Activated T-cell treated with anti-CD3 and anti-CD28 coated beads, Interleukin-2, amount 50 U/mL, for 24 hours (primary cell): ENCODE results near the gene MINDY4B.

ENCODE experiments used
- DNase-seq: peaks from one replicate; pipeline ENCODE4 v3.0.0-alpha.2; 2020
- H3K27ac Mint-ChIP-seq: 2 replicates; pipeline ENCODE4 v1.8.0; 2020; ENCODE audit warnings: mild to moderate bottlenecking, mixed read lengths
- H3K27me3 Mint-ChIP-seq: 2 replicates; pipeline ENCODE4 v1.8.0; 2020; ENCODE audit warnings: mixed read lengths
- H3K36me3 Mint-ChIP-seq: 2 replicates; pipeline ENCODE4 v1.8.0; 2020; ENCODE audit warnings: low read depth, mixed read lengths
- H3K4me1 Mint-ChIP-seq: 2 replicates; pipeline ENCODE4 v1.8.0; 2020; ENCODE audit warnings: low read depth, mixed read lengths
- H3K4me3 Mint-ChIP-seq: 2 replicates; pipeline ENCODE4 v1.8.0; 2020; ENCODE audit warnings: mild to moderate bottlenecking, moderate library complexity, mixed read lengths
- H3K9me3 Mint-ChIP-seq: 2 replicates; pipeline ENCODE4 v1.8.0; 2020; ENCODE audit warnings: mixed read lengths

The MINDY4B gene

DNA sequence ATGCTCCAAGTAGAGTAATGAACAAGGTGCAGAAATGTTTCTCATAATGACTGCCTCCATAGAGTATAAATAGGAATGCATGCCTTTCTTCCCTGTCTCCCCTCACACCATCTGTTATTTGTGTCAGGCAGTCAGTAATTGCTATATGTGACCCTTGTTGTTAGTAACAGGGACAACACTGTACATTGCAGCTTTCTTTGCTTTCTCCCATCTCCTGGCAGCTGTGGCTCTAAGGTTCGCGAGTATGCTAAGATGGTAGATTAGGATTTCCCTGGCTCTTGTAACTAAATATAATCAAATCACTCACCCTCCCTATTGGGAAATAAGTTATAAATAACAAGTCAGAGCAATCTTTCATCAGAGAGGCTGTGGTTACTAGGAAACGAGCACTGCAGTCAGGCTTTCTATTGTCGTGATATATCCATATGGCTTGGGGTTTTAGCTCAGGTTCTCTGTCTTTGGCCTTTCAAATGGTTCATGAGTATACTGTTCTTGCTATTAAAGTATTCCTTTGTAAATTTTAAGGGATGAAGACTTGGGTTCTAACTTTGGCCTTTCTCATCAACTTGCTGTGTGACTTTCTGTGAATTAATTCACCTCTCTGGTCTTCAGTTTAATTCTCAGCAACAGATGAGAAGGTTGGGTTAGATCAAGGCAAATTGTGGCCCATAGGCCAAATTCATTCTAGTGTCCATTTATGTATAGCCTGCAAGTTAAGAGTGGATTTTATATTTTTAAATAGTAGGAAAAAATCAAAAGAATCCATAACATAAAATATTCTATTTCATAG, 8.1 kb upstream of the MINDY4B start:
- no peak for DNase-seq

GRCh38 chr3:150912501-150912900, 7.3 kb upstream of the MINDY4B start:
- no peak overlapping the region for H3K27ac Mint-ChIP-seq
- H3K9me3 Mint-ChIP-seq: no peaks in the 10 kb centered on the region
- H3K27me3 Mint-ChIP-seq: peaks cover 26% of the 10 kb centered on the region
- no peaks in the 10 kb centered on the region for H3K36me3 Mint-ChIP-seq
- no peak overlapping the region for H3K4me3 Mint-ChIP-seq
- H3K4me1 Mint-ChIP-seq: no peaks in the 10 kb centered on the region
- no peak for DNase-seq

More for the DNA sequence above, 8.1 kb upstream of the MINDY4B start:
- Mint-ChIP-seq H3K27ac (no peak overlapping the region), H3K4me3 (no peak overlapping the region), H3K27me3 (peaks cover 18% of the 10 kb centered on the region), H3K9me3 (no peaks in the 10 kb centered on the region), H3K36me3 (no peaks in the 10 kb centered on the region), H3K4me1 (no peaks in the 10 kb centered on the region)

DNA sequence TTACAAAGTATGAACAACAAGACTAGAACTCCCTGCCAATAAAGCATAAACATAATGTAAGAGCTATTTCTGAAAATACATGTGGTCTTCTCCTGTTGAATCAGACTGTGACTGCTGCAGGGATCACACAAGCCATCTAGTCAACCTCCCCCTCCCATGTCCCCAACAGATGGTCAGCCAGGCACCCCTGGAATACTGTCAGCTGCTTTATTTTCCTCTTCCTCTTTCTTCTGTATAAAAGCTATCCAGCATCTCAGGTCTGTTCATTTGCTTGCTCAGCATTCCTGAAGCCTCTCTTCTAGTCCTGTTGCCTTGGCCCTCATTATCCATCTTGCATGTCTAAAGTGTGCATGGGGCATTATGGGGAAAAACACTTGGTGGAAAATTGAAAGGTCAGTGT, 6.5 kb upstream of the MINDY4B start:
- Mint-ChIP-seq H3K4me1 (no peaks in the 10 kb centered on the region), H3K36me3 (no peaks in the 10 kb centered on the region), H3K4me3 (no peak overlapping the region), H3K27me3 (peaks cover 30% of the 10 kb centered on the region), H3K9me3 (no peaks in the 10 kb centered on the region), H3K27ac (no peak overlapping the region)
- no peak for DNase-seq

DNA sequence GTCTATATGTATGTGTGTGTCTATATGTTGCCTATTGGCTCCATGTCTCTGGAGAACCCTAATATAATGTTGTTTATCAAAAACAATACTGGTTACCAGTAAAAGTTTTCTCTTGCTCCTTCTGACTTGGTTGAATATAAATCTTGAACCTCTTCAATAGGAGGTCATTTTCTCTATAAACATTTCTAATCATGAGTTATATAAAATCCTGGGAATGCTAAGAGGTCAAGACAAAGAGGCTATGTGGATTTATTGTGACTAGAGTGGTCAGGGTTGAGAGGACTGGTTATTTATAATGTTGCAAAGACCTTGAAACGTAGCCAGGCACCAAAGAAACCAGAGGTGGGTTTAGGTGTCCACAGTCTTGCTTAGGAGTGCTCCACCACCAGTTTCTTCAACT, 1.2 kb upstream of the MINDY4B start:
- peaks cover 49% of the 10 kb centered on the region for H3K27me3 Mint-ChIP-seq
- H3K36me3 Mint-ChIP-seq: no peaks in the 10 kb centered on the region
- no peaks in the 10 kb centered on the region for H3K9me3 Mint-ChIP-seq
- H3K27ac Mint-ChIP-seq: no peak overlapping the region
- no peaks in the 10 kb centered on the region for H3K4me1 Mint-ChIP-seq
- DNase-seq: no peak
- no peak overlapping the region for H3K4me3 Mint-ChIP-seq

DNA sequence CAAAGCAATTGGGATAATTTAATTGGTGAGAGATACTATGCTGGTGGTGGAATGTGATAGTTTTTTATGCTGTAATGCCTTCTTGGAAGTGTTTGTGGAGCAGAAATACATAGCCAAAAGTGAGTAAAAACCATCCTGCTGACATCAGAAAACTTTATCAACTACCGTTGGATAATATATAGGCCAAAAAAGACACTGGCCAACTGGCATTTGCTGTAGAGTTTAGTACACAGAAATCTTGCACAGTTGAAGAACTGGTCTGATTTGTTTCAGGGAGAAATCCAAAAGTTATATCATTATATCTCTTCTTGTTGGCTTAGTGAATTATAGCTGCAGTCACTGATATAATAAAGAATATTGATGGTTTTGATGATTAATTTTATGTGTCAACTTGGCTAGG, 507 bp upstream of the MINDY4B start:
- H3K36me3 Mint-ChIP-seq: no peaks in the 10 kb centered on the region
- DNase-seq: no peak
- H3K4me1 Mint-ChIP-seq: no peaks in the 10 kb centered on the region
- H3K27me3 Mint-ChIP-seq: peaks cover 44% of the 10 kb centered on the region
- no peak overlapping the region for H3K27ac Mint-ChIP-seq
- no peak overlapping the region for H3K4me3 Mint-ChIP-seq
- no peaks in the 10 kb centered on the region for H3K9me3 Mint-ChIP-seq

GRCh38 chr3:150902988-150903387, 2.3 kb downstream of the MINDY4B start:
- H3K9me3 Mint-ChIP-seq: no peaks in the 10 kb centered on the region
- no peaks in the 10 kb centered on the region for H3K36me3 Mint-ChIP-seq
- no peak overlapping the region for H3K27ac Mint-ChIP-seq
- no peak overlapping the region for H3K4me3 Mint-ChIP-seq
- DNase-seq: no peak
- no peaks in the 10 kb centered on the region for H3K4me1 Mint-ChIP-seq
- peaks cover 32% of the 10 kb centered on the region for H3K27me3 Mint-ChIP-seq

GRCh38 chr3:150901793-150902192, 3.4 kb downstream of the MINDY4B start:
- Mint-ChIP-seq H3K27me3 (peaks cover 24% of the 10 kb centered on the region), H3K27ac (no peak overlapping the region), H3K4me3 (no peak overlapping the region), H3K36me3 (no peaks in the 10 kb centered on the region), H3K4me1 (no peaks in the 10 kb centered on the region), H3K9me3 (no peaks in the 10 kb centered on the region)
- no peak for DNase-seq

GRCh38 chr3:150899141-150899540, 6.1 kb downstream of the MINDY4B start:
- no peak overlapping the region for H3K4me3 Mint-ChIP-seq
- no peak overlapping the region for H3K27ac Mint-ChIP-seq
- H3K4me1 Mint-ChIP-seq: no peaks in the 10 kb centered on the region
- no peak for DNase-seq
- no peaks in the 10 kb centered on the region for H3K9me3 Mint-ChIP-seq
- no peaks in the 10 kb centered on the region for H3K36me3 Mint-ChIP-seq
- peaks cover 18% of the 10 kb centered on the region for H3K27me3 Mint-ChIP-seq

DNA sequence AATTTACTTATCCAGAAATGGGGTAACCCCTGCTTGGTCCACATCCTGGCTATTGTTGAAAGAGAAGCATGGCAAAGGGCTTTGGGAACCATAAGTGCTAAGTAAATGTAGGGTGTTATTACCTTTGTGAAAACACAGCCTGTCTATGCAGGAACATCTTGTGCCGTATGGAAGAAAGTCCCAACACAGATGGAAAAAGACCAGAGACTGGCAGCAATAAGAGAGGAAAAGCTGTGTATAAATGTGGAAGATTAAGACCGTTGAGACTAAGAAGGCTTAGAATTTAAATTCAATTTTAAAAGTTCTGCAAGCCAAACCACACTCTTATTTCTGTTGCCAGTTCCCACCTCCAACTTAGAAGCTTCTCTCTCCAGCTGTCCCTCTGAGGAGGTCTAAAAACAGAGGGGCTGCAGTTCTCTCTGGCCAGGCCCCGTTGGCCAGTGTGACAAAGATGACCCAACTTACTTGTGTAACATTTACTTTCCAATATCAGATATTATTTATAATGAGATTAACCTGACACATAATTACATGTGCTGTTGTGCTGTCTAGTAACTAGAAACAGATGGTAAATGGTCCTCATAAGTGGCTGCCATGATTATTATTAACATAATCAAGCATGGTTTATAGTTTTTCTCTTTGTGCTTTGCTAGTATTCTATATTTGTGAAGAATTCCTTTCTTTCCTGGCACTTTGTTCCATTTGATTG, 7.0 kb downstream of the MINDY4B start:
- DNase-seq: no peak
- Mint-ChIP-seq H3K27me3 (peaks cover 15% of the 10 kb centered on the region), H3K4me1 (no peaks in the 10 kb centered on the region), H3K27ac (no peak overlapping the region), H3K36me3 (no peaks in the 10 kb centered on the region), H3K4me3 (no peak overlapping the region), H3K9me3 (no peaks in the 10 kb centered on the region)

- Mint-ChIP-seq H3K4me1 (no peaks in the 10 kb centered on the region), H3K36me3 (no peaks in the 10 kb centered on the region), H3K9me3 (no peaks in the 10 kb centered on the region), H3K27me3 (peaks cover 9% of the 10 kb centered on the region), H3K4me3 (no peak overlapping the region), H3K27ac (no peak overlapping the region)
- DNase-seq: no peak
Measured at GRCh38 chr3:150897592-150897991, 7.6 kb downstream of the MINDY4B start.

GRCh38 chr3:150890831-150891230, 14.4 kb downstream of the MINDY4B start:
- no peak overlapping the region for H3K4me3 Mint-ChIP-seq
- peaks cover 19% of the 10 kb centered on the region for H3K27me3 Mint-ChIP-seq
- no peak overlapping the region for H3K27ac Mint-ChIP-seq
- no peaks in the 10 kb centered on the region for H3K36me3 Mint-ChIP-seq
- DNase-seq: no peak
- H3K9me3 Mint-ChIP-seq: no peaks in the 10 kb centered on the region
- no peaks in the 10 kb centered on the region for H3K4me1 Mint-ChIP-seq

DNA sequence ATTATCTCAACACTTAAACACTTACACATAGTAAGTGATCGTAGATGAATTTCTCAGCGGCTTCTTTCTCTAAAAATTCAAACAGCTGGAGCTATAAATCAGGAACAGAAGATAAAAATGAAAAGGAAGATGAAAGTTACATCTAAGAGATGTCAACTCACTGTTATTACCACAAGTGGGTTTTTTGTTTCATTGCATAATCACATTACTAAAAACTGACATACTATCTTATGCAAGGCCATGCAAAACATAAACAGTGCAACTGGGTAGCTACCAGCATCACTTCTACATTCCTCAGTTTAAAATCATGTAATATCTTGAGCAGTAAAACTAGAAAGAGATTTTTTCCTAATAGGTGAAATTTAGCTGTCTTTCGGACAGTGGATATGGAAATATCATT, 14.9 kb downstream of the MINDY4B start:
- H3K27me3 Mint-ChIP-seq: peaks cover 19% of the 10 kb centered on the region
- no peaks in the 10 kb centered on the region for H3K4me1 Mint-ChIP-seq
- H3K36me3 Mint-ChIP-seq: no peaks in the 10 kb centered on the region
- no peak overlapping the region for H3K4me3 Mint-ChIP-seq
- DNase-seq: no peak
- H3K9me3 Mint-ChIP-seq: no peaks in the 10 kb centered on the region
- H3K27ac Mint-ChIP-seq: no peak overlapping the region

GRCh38 chr3:150889106-150889505, 16.1 kb downstream of the MINDY4B start:
- H3K27ac Mint-ChIP-seq: no peak overlapping the region
- no peak for DNase-seq
- no peak overlapping the region for H3K4me3 Mint-ChIP-seq
- H3K27me3 Mint-ChIP-seq: peaks cover 23% of the 10 kb centered on the region
- H3K9me3 Mint-ChIP-seq: no peaks in the 10 kb centered on the region
- H3K4me1 Mint-ChIP-seq: no peaks in the 10 kb centered on the region
- no peaks in the 10 kb centered on the region for H3K36me3 Mint-ChIP-seq

DNA sequence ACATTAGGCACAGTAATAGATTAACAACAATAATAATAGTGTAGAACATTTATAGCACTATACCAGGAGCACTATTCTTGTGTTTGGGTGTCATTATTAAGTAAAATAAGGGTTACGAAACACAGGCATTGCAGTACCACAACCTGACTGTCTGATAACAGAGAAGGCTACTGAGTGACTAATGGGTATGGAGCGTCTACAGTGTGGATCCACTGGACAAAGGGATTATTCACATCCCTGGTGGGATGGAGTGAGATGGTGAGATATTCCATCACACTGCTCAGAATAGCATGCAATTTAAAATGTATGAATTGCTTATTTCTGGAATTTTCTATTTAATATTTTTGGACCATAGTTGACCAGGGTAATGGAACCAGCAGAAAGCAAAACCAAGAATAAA, 18.2 kb downstream of the MINDY4B start:
- Mint-ChIP-seq H3K4me1 (no peaks in the 10 kb centered on the region), H3K27me3 (peaks cover 30% of the 10 kb centered on the region), H3K27ac (no peak overlapping the region), H3K9me3 (no peaks in the 10 kb centered on the region), H3K36me3 (no peaks in the 10 kb centered on the region), H3K4me3 (no peak overlapping the region)
- DNase-seq: no peak

DNA sequence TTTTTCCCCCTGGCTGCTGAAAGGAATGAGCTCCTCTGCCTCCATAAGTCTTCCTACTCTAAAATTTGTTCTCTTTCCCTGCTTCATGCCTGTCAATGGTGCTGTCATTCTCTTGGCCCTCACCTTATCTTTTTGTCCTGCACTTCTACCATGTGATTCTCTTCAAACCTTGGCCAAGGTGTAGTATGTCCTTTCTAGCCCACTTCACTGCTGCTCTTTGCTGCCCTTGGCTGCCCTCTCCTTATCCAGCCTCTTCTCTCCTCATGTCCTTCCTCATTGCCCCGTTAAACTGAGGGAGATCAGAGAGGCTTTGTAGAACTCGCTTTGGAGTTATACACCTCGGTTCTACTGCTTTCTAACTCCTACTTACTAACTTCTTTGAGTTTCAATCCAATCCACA, 19.7 kb downstream of the MINDY4B start:
- Mint-ChIP-seq H3K27me3 (peaks cover 29% of the 10 kb centered on the region), H3K9me3 (no peaks in the 10 kb centered on the region), H3K4me1 (no peaks in the 10 kb centered on the region), H3K36me3 (no peaks in the 10 kb centered on the region), H3K4me3 (no peak overlapping the region), H3K27ac (no peak overlapping the region)
- no peak for DNase-seq
